K562 (cell line): ENCODE measurements around the gene SP4. TPM values are rescaled to one million over a fixed set of nuclear protein-coding genes. Genes with fewer than 3 reads are reported as not detected.

Source experiments
- ARID1B ChIP-seq: fragments of 450-650 bp; IDR thresholded peaks from 2 replicates; pipeline ENCODE4 v1.6.1; 2016; ENCODE audit warnings: antibody characterized with exemption, mild to moderate bottlenecking, inconsistent platforms
- BACH1 ChIP-seq: fragments of 200-800 bp; sonication (Bioruptor generic); IDR thresholded peaks from 2 replicates; pipeline ENCODE4 v1.6.1; 2016; ENCODE audit warnings: missing genetic modification characterization, missing compliant biosample characterization
- BCOR ChIP-seq: fragments of 450-650 bp; IDR thresholded peaks from 2 replicates; pipeline ENCODE4 v1.6.1; 2016
- ILF3 ChIP-seq: fragments of 450-650 bp; IDR thresholded peaks from 2 replicates; pipeline ENCODE4 v1.6.1; 2018; ENCODE audit warnings: antibody characterized with exemption, mild to moderate bottlenecking, moderate library complexity, borderline replicate concordance
- KDM2B ChIP-seq: fragments of 250-450 bp; sonication (Bioruptor Pico); IDR thresholded peaks from 2 replicates; pipeline ENCODE4 v1.8.0; 2021; ENCODE audit warnings: mild to moderate bottlenecking, moderate library complexity
- MTF1 ChIP-seq: fragments of 250-450 bp; sonication (Bioruptor Pico); IDR thresholded peaks from 2 replicates; pipeline ENCODE4 v1.9.0; 2021; ENCODE audit warnings: moderate library complexity, mild to moderate bottlenecking, inconsistent platforms, borderline replicate concordance
- NFYB ChIP-seq: IDR thresholded peaks from 2 replicates; pipeline ENCODE4 v1.6.1; 2011; ENCODE audit warnings: mild to moderate bottlenecking, moderate library complexity; ENCODE audit not compliant: insufficient read length; ENCODE audit errors: extremely low read depth
- NR2F6 ChIP-seq: fragments of 450-650 bp; formaldehyde crosslinking; IDR thresholded peaks from 2 replicates; pipeline ENCODE4 v1.4.0; 2020; ENCODE audit warnings: mild to moderate bottlenecking
- RFX7 ChIP-seq: fragments of 250-450 bp; sonication (Bioruptor Pico); IDR thresholded peaks from 2 replicates; pipeline ENCODE4 v1.5.1; 2021; ENCODE audit warnings: mild to moderate bottlenecking
- SMAD4 ChIP-seq: fragments of 250-450 bp; sonication (Bioruptor Pico); conservative IDR thresholded peaks from 2 replicates; pipeline ENCODE4 v1.8.0; 2021; ENCODE audit warnings: inconsistent platforms, mild to moderate bottlenecking, moderate library complexity
- TCF7L2 ChIP-seq: fragments of 150-350 bp; IDR thresholded peaks from 2 replicates; pipeline ENCODE4 v1.6.1; 2016; ENCODE audit warnings: low read depth, mild to moderate bottlenecking, low read length, moderate library complexity
- ZFPM2 ChIP-seq: fragments of 250-450 bp; sonication (Bioruptor Pico); IDR thresholded peaks from 2 replicates; pipeline ENCODE4 v1.5.1; 2022; ENCODE audit warnings: mild to moderate bottlenecking
- ZNF24 ChIP-seq: fragments of 450-650 bp; IDR thresholded peaks from 2 replicates; pipeline ENCODE4 v1.6.1; 2016
- ZNF583 ChIP-seq: fragments of 250-450 bp; sonication (Bioruptor Pico); IDR thresholded peaks from 2 replicates; pipeline ENCODE4 v1.4.0; 2020
- polyA plus RNA-seq, 8 experiments: library from polyadenylated mRNA; depleted of rRNA in 4 of 8; stranded (reverse) in 5 of 8; unstranded in 3 of 8; fragments of >200 nt; fragmentation: Nextera tagmentation in 2 of 8; fragmentation: Illumina TruSeq in 1 of 8; extraction: Ambion mirVana in 2 of 8; extraction: Trizol in 1 of 8; gene quantifications; 2 replicates each; pipeline versions ENCODE4 v1.2.1 to v1.2.3, GENCODE V29; 2011 to 2014; ENCODE audit warnings: inconsistent platforms in 1 of 8, missing spikeins in 1 of 8
- total RNA-seq, 7 experiments: library from RNA; depleted of rRNA in 6 of 7; stranded (reverse); fragments of >200 nt in 6 of 7; fragmentation: Illumina TruSeq in 2 of 7; extraction: Trizol in 2 of 7; gene quantifications; 2 replicates each; pipeline versions ENCODE4 v1.2.1 to v1.2.3, GENCODE V29; 2011 to 2021; ENCODE audit warnings: low replicate concordance in 1 of 7
- TF ChIP-seq, protein P1 (sequence below): fragments of 450-650 bp; formaldehyde crosslinking; conservative IDR thresholded peaks from 2 replicates; pipeline ENCODE4 v1.4.0; 2022; ENCODE audit warnings: mild to moderate bottlenecking, missing genetic modification characterization
- TF ChIP-seq, protein P2 (sequence below): sonication (generic); formaldehyde crosslinking; IDR thresholded peaks from 2 replicates; pipeline ENCODE4 v1.8.1; 2023; ENCODE audit warnings: mild to moderate bottlenecking, missing genetic modification reagents
- TF ChIP-seq, protein P3 (sequence below), 2 experiments: fragments of 200-800 bp in 1 of 2; sonication (Bioruptor generic) in 1 of 2; sonication (generic) in 1 of 2; formaldehyde crosslinking in 1 of 2; IDR thresholded peaks in 1 of 2; conservative IDR thresholded peaks in 1 of 2; 2 replicates each; pipeline versions ENCODE4 v1.5.0 to v1.6.1; 2016 to 2020; ENCODE audit warnings: missing compliant biosample characterization in 1 of 2, missing genetic modification characterization in 1 of 2, missing genetic modification reagents in 1 of 2
- TF ChIP-seq, protein P4 (sequence below): sonication (generic); formaldehyde crosslinking; IDR thresholded peaks from 2 replicates; pipeline ENCODE4 v1.8.0; 2022; ENCODE audit warnings: missing genetic modification reagents, mild to moderate bottlenecking, borderline replicate concordance
- TF ChIP-seq, protein P5 (sequence below): fragments of 250-450 bp; sonication (Bioruptor Pico); IDR thresholded peaks from 2 replicates; pipeline ENCODE4 v1.5.1; 2021; ENCODE audit warnings: mild to moderate bottlenecking

The SP4 gene
- total and polyA plus RNA-seq, 9 of the 15 experiments (the other 6 are each of a cell fraction or from before 2014, with no cell fraction given): 2.4 to 9.4 (median 4.5) TPM

DNA sequence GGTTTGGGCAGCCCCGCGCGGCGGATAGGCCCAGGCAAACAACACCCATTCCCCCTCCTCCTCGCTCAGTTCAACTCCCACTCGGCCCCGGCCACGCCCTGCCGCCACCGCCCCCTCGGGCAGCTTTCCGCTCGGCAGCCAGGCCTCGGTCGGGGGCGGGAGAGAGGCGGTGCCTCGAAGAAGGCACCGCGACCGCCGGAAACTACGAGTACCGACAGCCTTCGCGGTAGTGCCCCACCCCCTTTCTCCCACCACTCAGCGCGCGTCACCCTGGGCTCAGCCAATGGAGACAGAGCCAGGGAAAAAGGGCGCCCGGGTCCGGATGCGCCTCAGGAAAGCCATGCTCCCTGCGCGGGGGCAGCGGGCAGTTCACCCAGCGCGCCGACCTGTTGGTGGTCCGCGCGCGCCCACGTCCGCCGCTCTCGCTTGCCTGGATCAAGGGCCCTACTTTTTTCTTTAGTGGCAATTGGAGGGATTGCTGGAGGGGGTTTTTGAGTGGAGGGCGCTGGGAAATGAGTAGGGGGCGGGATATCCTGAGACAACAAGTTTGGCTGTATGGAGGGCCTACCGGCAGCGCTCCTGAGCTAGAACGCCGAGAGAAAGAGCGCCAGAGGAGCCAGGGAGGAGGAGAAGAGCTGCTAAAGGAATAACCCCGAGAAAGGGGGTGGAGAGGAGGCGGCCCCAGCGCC, 557 bp upstream of the SP4 start (continued):
- TF ChIP-seq, protein P1, sequence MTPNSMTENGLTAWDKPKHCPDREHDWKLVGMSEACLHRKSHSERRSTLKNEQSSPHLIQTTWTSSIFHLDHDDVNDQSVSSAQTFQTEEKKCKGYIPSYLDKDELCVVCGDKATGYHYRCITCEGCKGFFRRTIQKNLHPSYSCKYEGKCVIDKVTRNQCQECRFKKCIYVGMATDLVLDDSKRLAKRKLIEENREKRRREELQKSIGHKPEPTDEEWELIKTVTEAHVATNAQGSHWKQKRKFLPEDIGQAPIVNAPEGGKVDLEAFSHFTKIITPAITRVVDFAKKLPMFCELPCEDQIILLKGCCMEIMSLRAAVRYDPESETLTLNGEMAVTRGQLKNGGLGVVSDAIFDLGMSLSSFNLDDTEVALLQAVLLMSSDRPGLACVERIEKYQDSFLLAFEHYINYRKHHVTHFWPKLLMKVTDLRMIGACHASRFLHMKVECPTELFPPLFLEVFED (CRISPR knock-in tag): no peak
- TF ChIP-seq SMAD4 (no peak; the same call in 1 of the 2 replicates), KDM2B (CRISPR knock-in tag) (no peak), RFX7 (no peak), ZFPM2 (CRISPR knock-in tag) (no peak), ZNF24 (no peak), NR2F6 (CRISPR knock-in tag) (no peak), ARID1B (no peak), ZNF583 (CRISPR knock-in tag) (no peak), BACH1 (tag) (no peak), MTF1 (CRISPR knock-in tag) (no peak), BCOR (no peak), TCF7L2 (no peak), NFYB (peak; percentile 42), ILF3 (no peak)
- TF ChIP-seq, protein P2, sequence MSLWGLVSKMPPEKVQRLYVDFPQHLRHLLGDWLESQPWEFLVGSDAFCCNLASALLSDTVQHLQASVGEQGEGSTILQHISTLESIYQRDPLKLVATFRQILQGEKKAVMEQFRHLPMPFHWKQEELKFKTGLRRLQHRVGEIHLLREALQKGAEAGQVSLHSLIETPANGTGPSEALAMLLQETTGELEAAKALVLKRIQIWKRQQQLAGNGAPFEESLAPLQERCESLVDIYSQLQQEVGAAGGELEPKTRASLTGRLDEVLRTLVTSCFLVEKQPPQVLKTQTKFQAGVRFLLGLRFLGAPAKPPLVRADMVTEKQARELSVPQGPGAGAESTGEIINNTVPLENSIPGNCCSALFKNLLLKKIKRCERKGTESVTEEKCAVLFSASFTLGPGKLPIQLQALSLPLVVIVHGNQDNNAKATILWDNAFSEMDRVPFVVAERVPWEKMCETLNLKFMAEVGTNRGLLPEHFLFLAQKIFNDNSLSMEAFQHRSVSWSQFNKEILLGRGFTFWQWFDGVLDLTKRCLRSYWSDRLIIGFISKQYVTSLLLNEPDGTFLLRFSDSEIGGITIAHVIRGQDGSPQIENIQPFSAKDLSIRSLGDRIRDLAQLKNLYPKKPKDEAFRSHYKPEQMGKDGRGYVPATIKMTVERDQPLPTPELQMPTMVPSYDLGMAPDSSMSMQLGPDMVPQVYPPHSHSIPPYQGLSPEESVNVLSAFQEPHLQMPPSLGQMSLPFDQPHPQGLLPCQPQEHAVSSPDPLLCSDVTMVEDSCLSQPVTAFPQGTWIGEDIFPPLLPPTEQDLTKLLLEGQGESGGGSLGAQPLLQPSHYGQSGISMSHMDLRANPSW (CRISPR knock-in tag): no peak
- TF ChIP-seq, protein P3, sequence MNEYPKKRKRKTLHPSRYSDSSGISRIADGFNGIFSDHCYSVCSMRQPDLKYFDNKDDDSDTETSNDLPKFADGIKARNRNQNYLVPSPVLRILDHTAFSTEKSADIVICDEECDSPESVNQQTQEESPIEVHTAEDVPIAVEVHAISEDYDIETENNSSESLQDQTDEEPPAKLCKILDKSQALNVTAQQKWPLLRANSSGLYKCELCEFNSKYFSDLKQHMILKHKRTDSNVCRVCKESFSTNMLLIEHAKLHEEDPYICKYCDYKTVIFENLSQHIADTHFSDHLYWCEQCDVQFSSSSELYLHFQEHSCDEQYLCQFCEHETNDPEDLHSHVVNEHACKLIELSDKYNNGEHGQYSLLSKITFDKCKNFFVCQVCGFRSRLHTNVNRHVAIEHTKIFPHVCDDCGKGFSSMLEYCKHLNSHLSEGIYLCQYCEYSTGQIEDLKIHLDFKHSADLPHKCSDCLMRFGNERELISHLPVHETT (CRISPR knock-in tag; conservative IDR thresholded peaks at IDR 0.05 in 1 of 2, IDR thresholded peaks at IDR 0.05 in 1 of 2): 0 out of 4 replicates have a peak, but pooled peaks of 1 of the 2 experiments have one; percentile 12
- TF ChIP-seq, protein P4, sequence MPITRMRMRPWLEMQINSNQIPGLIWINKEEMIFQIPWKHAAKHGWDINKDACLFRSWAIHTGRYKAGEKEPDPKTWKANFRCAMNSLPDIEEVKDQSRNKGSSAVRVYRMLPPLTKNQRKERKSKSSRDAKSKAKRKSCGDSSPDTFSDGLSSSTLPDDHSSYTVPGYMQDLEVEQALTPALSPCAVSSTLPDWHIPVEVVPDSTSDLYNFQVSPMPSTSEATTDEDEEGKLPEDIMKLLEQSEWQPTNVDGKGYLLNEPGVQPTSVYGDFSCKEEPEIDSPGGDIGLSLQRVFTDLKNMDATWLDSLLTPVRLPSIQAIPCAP (CRISPR knock-in tag): no peak
- TF ChIP-seq, protein P5, sequence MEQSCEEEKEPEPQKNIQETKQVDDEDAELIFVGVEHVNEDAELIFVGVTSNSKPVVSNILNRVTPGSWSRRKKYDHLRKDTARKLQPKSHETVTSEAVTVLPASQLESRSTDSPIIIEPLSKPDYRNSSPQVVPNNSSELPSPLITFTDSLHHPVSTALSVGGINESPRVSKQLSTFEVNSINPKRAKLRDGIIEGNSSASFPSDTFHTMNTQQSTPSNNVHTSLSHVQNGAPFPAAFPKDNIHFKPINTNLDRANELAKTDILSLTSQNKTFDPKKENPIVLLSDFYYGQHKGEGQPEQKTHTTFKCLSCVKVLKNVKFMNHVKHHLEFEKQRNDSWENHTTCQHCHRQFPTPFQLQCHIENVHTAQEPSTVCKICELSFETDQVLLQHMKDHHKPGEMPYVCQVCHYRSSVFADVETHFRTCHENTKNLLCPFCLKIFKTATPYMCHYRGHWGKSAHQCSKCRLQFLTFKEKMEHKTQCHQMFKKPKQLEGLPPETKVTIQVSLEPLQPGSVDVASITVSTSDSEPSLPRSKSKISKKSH (CRISPR knock-in tag): no peak
